ENCODE data around the gene TSNAX. TPM values are rescaled to one million over a fixed set of nuclear protein-coding genes. Genes with fewer than 3 reads are reported as not detected.

TSNAX gene
- polyA plus RNA-seq, 1 experiment = 35.6 TPM

- Histone ChIP-seq H3K9me3 (ENCODE audit: control insufficient read depth, insufficient read depth, low read length) (no peaks in the 10 kb centered on the region), H3K27me3 (ENCODE audit: control insufficient read depth, insufficient read depth, low read length) (no peaks in the 10 kb centered on the region), H3K4me3 (ENCODE audit: low read depth, low read length) (no peak overlapping the region), H3K27ac (ENCODE audit: low read depth, low read length) (no peak overlapping the region)
- TF ChIP-seq, protein P1, sequence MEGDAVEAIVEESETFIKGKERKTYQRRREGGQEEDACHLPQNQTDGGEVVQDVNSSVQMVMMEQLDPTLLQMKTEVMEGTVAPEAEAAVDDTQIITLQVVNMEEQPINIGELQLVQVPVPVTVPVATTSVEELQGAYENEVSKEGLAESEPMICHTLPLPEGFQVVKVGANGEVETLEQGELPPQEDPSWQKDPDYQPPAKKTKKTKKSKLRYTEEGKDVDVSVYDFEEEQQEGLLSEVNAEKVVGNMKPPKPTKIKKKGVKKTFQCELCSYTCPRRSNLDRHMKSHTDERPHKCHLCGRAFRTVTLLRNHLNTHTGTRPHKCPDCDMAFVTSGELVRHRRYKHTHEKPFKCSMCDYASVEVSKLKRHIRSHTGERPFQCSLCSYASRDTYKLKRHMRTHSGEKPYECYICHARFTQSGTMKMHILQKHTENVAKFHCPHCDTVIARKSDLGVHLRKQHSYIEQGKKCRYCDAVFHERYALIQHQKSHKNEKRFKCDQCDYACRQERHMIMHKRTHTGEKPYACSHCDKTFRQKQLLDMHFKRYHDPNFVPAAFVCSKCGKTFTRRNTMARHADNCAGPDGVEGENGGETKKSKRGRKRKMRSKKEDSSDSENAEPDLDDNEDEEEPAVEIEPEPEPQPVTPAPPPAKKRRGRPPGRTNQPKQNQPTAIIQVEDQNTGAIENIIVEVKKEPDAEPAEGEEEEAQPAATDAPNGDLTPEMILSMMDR (IDR thresholded peaks at IDR 0.05; ENCODE audit: low read depth, low read length) = no peak
- DNase-seq (ENCODE audit: low read depth, low spot score) = no peak
- ChIA-PET POLR2A (no interaction called here), CTCF (no interaction called here)
These were observed 65.7 kb downstream of the TSNAX start for GRCh38 chr1:231594123-231594522.

- Histone ChIP-seq H3K4me3 (ENCODE audit: low read depth, low read length) (no peak overlapping the region), H3K27ac (ENCODE audit: low read depth, low read length) (no peak overlapping the region), H3K27me3 (ENCODE audit: control insufficient read depth, insufficient read depth, low read length) (no peaks in the 10 kb centered on the region), H3K9me3 (ENCODE audit: control insufficient read depth, insufficient read depth, low read length) (no peaks in the 10 kb centered on the region)
- ChIA-PET POLR2A (no interaction called here), CTCF (interaction anchor here (0.7 to 1.8 kb wide), 2 partner anchors 174 to 237 kb away, joined by 5 to 7 read pairs; no protein-coding TSS in a partner anchor)
- TF ChIP-seq, protein P1 (IDR thresholded peaks at IDR 0.05; ENCODE audit: low read depth, low read length) = no peak
- no peak for DNase-seq (ENCODE audit: low read depth, low spot score)
These were observed 66.3 kb downstream of the TSNAX start for GRCh38 chr1:231594749-231595148.

DNA sequence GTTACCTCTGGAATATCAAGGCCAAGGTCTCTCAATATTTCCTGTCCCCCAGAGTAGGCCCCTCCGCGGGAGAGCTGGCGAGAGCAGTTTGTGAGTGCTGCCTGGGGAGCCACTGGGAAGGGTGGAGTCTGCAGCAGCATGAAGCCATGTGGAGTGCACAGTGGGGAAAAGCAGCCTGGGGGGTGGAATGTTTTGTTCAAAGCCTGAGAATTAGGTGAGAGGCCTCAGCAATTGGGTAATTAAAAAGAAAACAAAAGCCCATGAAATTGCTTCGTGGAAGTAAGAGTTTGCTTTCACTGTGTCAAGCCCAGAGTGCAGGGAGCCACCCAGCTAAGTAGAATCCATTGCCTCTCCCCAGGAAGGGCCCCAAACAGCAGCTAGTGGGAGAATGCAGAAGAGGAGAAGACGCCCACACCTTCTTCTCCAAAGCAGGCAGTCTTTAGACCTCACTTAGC, 67.9 kb downstream of the TSNAX start:
- POLR2A ChIA-PET = no interaction called here
- Histone ChIP-seq H3K9me3 (ENCODE audit: control insufficient read depth, insufficient read depth, low read length) (no peaks in the 10 kb centered on the region), H3K27ac (ENCODE audit: low read depth, low read length) (no peak overlapping the region), H3K4me3 (ENCODE audit: low read depth, low read length) (no peak overlapping the region), H3K27me3 (ENCODE audit: control insufficient read depth, insufficient read depth, low read length) (no peaks in the 10 kb centered on the region)
- DNase-seq (ENCODE audit: low read depth, low spot score) = no peak
- TF ChIP-seq, protein P1 (IDR thresholded peaks at IDR 0.05; ENCODE audit: low read depth, low read length) = no peak
- CTCF ChIA-PET = interaction anchor here (1.8 kb wide), 1 partner anchor 239 kb away, joined by 7 read pairs; no protein-coding TSS in a partner anchor

- no peak overlapping the region for H3K27ac ChIP-seq (ENCODE audit: low read depth, low read length)
- POLR2A ChIA-PET = no interaction called here
- TF ChIP-seq, protein P1 (IDR thresholded peaks at IDR 0.05; ENCODE audit: low read depth, low read length) = no peak
- H3K9me3 ChIP-seq (ENCODE audit: control insufficient read depth, insufficient read depth, low read length) = no peaks in the 10 kb centered on the region
- CTCF ChIA-PET = no interaction called here
- no peak overlapping the region for H3K4me3 ChIP-seq (ENCODE audit: low read depth, low read length)
- H3K27me3 ChIP-seq (ENCODE audit: control insufficient read depth, insufficient read depth, low read length) = no peaks in the 10 kb centered on the region
- DNase-seq (ENCODE audit: low read depth, low spot score) = no peak
These were observed 69.5 kb downstream of the TSNAX start for GRCh38 chr1:231597971-231598370.

DNA sequence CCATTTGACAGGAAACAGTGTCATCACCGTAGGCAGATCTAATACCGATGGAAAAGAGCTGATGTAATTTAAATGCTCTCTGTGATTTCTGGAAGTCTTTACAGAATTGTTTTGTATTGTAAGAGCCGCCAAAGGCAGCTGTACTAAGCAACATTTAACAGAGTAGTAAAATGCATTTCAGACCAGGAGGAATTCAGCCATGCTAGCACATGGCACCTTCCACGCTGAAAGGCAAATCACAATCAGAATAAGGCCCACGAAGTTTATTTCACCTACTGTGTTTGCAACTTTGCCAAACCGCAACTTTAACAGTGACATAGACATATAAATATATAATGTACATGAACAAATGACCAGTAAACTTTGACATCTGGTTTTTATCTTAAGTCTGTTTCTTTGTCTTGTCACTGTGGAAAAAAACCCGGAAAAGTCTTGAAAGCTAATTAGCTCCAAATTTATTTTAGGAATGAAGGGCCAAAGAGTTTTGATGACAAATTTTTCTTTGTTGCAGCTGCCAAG, 72.0 kb downstream of the TSNAX start:
- H3K27ac ChIP-seq (ENCODE audit: low read depth, low read length) = no peak overlapping the region
- TF ChIP-seq, protein P1 (IDR thresholded peaks at IDR 0.05; ENCODE audit: low read depth, low read length) = no peak
- H3K27me3 ChIP-seq (ENCODE audit: control insufficient read depth, insufficient read depth, low read length) = no peaks in the 10 kb centered on the region
- no peaks in the 10 kb centered on the region for H3K9me3 ChIP-seq (ENCODE audit: control insufficient read depth, insufficient read depth, low read length)
- peak; percentile 50 for DNase-seq (ENCODE audit: low read depth, low spot score)
- CTCF ChIA-PET = interaction anchor here (0.5 to 3.2 kb wide), 5 partner anchors 10 to 707 kb away, joined by 3 to 22 read pairs (median 4); no protein-coding TSS in a partner anchor
- POLR2A ChIA-PET = interaction anchor here (0.6 to 1.4 kb wide), 2 partner anchors 72 to 263 kb away, joined by 3 to 4 read pairs; partner anchors contain the start of genes EXOC8, SPRTN and TSNAX
- H3K4me3 ChIP-seq (ENCODE audit: low read depth, low read length) = no peak overlapping the region
